NCI-H2196 (cell line): ENCODE results near the gene PRXL2B.
A peak's percentile ranks its signal among the peaks of the same experiment; 100 is the strongest.

Source experiments
- DNase-seq: peaks from one replicate; lab custom pipeline; 2025; ENCODE audit not compliant: unreplicated experiment; lab: John Stamatoyannopoulos, UW

PRXL2B gene

GRCh38 chr1:2585318-2586092 is 1.1 kb upstream of the PRXL2B start:
- no peak for DNase-seq

GRCh38 chr1:2587071-2587859 is 688 bp downstream of the PRXL2B start:
- no peak for DNase-seq

- no peak for DNase-seq
Observed at GRCh38 chr1:2587860-2588571, 1.4 kb downstream of the PRXL2B start.

- DNase-seq = no peak
Observed at GRCh38 chr1:2588661-2589430, 2.3 kb downstream of the PRXL2B start.

- no peak for DNase-seq
Observed at GRCh38 chr1:2589431-2590232, 3.1 kb downstream of the PRXL2B start.

- DNase-seq = no peak
Observed at GRCh38 chr1:2590233-2591141, 3.9 kb downstream of the PRXL2B start.

- no peak for DNase-seq
Observed at GRCh38 chr1:2591233-2591580, 4.6 kb downstream of the PRXL2B start.

- no peak for DNase-seq
Observed at GRCh38 chr1:2591581-2592261, 5.1 kb downstream of the PRXL2B start.

GRCh38 chr1:2592672-2593071 is 6.1 kb downstream of the PRXL2B start:
- DNase-seq = no peak

- no peak for DNase-seq
Observed at GRCh38 chr1:2593251-2593878, 6.8 kb downstream of the PRXL2B start.

GRCh38 chr1:2594001-2594640 is 7.5 kb downstream of the PRXL2B start:
- peak; percentile 31 for DNase-seq

- DNase-seq = no peak
Observed at GRCh38 chr1:2594641-2595131, 8.1 kb downstream of the PRXL2B start.

GRCh38 chr1:2595261-2595811 is 8.8 kb downstream of the PRXL2B start:
- no peak for DNase-seq

GRCh38 chr1:2595812-2596529 is 9.4 kb downstream of the PRXL2B start:
- DNase-seq = no peak

GRCh38 chr1:2596530-2597333 is 10.2 kb downstream of the PRXL2B start:
- DNase-seq = no peak
